Keratinocyte (primary cell): ENCODE data around the gene STAC. TPM values are rescaled to one million over a fixed set of nuclear protein-coding genes. Genes with fewer than 3 reads are reported as not detected.
A peak's percentile ranks its signal among the peaks of the same experiment; 100 is the strongest.

Experiments
- DNase-seq: peaks from one replicate; pipeline ENCODE4 v3.0.0-alpha.2; 2011; ENCODE audit warnings: low read depth, missing footprints, low spot score
- FAIRE-seq: peaks from 2 replicates; lab custom pipeline; 2011; peaks lifted over from hg19 to GRCh38; lab: Jason Lieb, UNC
- H2AFZ ChIP-seq: 2 replicates; pipeline ENCODE4 v1.6.0; 2012; ENCODE audit warnings: low read length, control low read depth, inconsistent platforms; ENCODE audit not compliant: control insufficient read depth
- H3K27ac ChIP-seq: 2 replicates; pipeline ENCODE4 v1.5.1; 2011; ENCODE audit warnings: low read length; ENCODE audit not compliant: control insufficient read depth, insufficient read depth
- H3K27me3 ChIP-seq: 3 replicates; pipeline ENCODE4 v1.6.0; 2011; ENCODE audit warnings: low read length; ENCODE audit not compliant: control insufficient read depth, insufficient read depth; ENCODE audit errors: extremely low read depth
- H3K36me3 ChIP-seq, 2 experiments: 2 replicates in 1 of 2; 3 replicates in 1 of 2; pipeline ENCODE4 v1.5.1; 2011; ENCODE audit warnings: low read length in 2 of 2, mild to moderate bottlenecking in 1 of 2; ENCODE audit not compliant: control insufficient read depth in 2 of 2, insufficient read depth in 2 of 2; ENCODE audit errors: extremely low read depth in 1 of 2
- H3K4me1 ChIP-seq: 3 replicates; pipeline ENCODE4 v1.5.1; 2011; ENCODE audit warnings: low read length; ENCODE audit not compliant: control insufficient read depth, insufficient read depth; ENCODE audit errors: extremely low read depth
- H3K4me2 ChIP-seq: 3 replicates; pipeline ENCODE4 v1.6.0; 2011; ENCODE audit warnings: low read depth, low read length; ENCODE audit not compliant: control insufficient read depth, insufficient read depth; ENCODE audit errors: extremely low read depth
- H3K4me3 ChIP-seq, 3 experiments: fragments of 200-600 bp in 1 of 3; sonication (generic) in 1 of 3; 2 replicates in 2 of 3; 3 replicates in 1 of 3; pipeline ENCODE4 v1.5.1; 2011 to 2016; ENCODE audit warnings: low read length in 3 of 3, mild to moderate bottlenecking in 3 of 3, control low read depth in 2 of 3, inconsistent platforms in 1 of 3, low read depth in 1 of 3, mixed read lengths in 1 of 3, mixed run types in 1 of 3, moderate library complexity in 1 of 3; ENCODE audit not compliant: control insufficient read depth in 2 of 3, insufficient read depth in 2 of 3; ENCODE audit errors: extremely low read depth in 1 of 3
- H3K79me2 ChIP-seq: 2 replicates; pipeline ENCODE4 v1.6.0; 2012; ENCODE audit warnings: low read length; ENCODE audit not compliant: control insufficient read depth, insufficient read depth
- H3K9ac ChIP-seq: 3 replicates; pipeline ENCODE4 v1.6.0; 2011; ENCODE audit warnings: low read length; ENCODE audit not compliant: control insufficient read depth, insufficient read depth; ENCODE audit errors: extremely low read depth
- H3K9me1 ChIP-seq: 3 replicates; pipeline ENCODE4 v1.6.0; 2011; ENCODE audit warnings: low read length; ENCODE audit not compliant: control insufficient read depth, insufficient read depth; ENCODE audit errors: extremely low read depth
- H3K9me3 ChIP-seq: 2 replicates; pipeline ENCODE4 v1.5.1; 2012; ENCODE audit warnings: low read depth, low read length; ENCODE audit not compliant: control insufficient read depth
- H4K20me1 ChIP-seq: 3 replicates; pipeline ENCODE4 v1.6.0; 2011; ENCODE audit warnings: low read length; ENCODE audit not compliant: control insufficient read depth, insufficient read depth; ENCODE audit errors: extremely low read depth
- EZH2 ChIP-seq: IDR thresholded peaks from one replicate; pipeline ENCODE4 v1.6.1; 2012; ENCODE audit warnings: inconsistent platforms, mild to moderate bottlenecking, low read length, moderate library complexity
- dilution Hi-C: fragments of 300-500 bp; cut with MboI; formaldehyde crosslinking; loops from one replicate; pipeline ENCODE4 v1.7.0; 2020; ENCODE audit warnings: low sequenced_read_pairs; ENCODE audit not compliant: extremely low pct_ligation_motif_present
- polyA plus RNA-seq, 5 experiments: library from polyadenylated mRNA; depleted of rRNA in 3 of 5; stranded (reverse) in 3 of 5; stranded (forward) in 1 of 5; unstranded in 1 of 5; fragments of >200 nt; gene quantifications; 1 replicate in 1 of 5; 2 replicates in 3 of 5; 3 replicates in 1 of 5; pipeline versions ENCODE4 v1.2.1 to v1.2.3, GENCODE V29; 2011 to 2012; ENCODE audit warnings: missing spikeins in 2 of 5, low read depth in 1 of 5, low replicate concordance in 1 of 5
- TF ChIP-seq, protein P1 (sequence below), 3 experiments: IDR thresholded peaks in 1 of 3; conservative IDR thresholded peaks in 1 of 3; optimal IDR thresholded peaks in 1 of 3; 2 replicates in 2 of 3; 3 replicates in 1 of 3; pipeline versions ENCODE3 to v1.5.1; 2011; ENCODE audit warnings: low read length in 3 of 3, mild to moderate bottlenecking in 3 of 3, moderate library complexity in 2 of 3, control low read depth in 1 of 3, inconsistent platforms in 1 of 3; ENCODE audit not compliant: insufficient read depth in 2 of 3; ENCODE audit errors: extremely low read depth in 1 of 3

The STAC gene
- polyA plus RNA-seq, 1 donor (not counting 4 experiments of a cell fraction or from before 2014, with no cell fraction given): 7.9 TPM

DNA sequence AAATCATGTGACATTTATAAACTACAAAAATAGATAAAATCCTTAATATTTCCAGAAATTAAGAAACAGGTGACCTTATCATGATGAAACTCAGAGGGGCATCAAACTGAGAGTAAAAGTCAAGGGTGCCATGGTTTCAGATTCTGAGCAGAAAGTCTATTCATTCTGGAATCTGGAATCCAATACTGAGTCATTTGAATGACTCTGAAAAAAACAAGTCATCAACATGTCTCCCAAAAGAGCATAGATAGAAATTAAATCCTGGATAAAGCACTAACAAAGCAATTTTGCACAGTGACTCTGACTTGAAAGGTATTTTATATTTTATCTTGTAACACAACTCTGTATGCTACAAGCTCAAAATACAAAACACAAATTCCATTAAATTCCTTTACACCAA lies 23.4 kb downstream of the STAC start:
- H3K4me3 ChIP-seq: no peak overlapping the region
- no peak overlapping the region for H3K4me2 ChIP-seq
- no peaks in the 10 kb centered on the region for H3K27me3 ChIP-seq
- TF ChIP-seq, protein P1, sequence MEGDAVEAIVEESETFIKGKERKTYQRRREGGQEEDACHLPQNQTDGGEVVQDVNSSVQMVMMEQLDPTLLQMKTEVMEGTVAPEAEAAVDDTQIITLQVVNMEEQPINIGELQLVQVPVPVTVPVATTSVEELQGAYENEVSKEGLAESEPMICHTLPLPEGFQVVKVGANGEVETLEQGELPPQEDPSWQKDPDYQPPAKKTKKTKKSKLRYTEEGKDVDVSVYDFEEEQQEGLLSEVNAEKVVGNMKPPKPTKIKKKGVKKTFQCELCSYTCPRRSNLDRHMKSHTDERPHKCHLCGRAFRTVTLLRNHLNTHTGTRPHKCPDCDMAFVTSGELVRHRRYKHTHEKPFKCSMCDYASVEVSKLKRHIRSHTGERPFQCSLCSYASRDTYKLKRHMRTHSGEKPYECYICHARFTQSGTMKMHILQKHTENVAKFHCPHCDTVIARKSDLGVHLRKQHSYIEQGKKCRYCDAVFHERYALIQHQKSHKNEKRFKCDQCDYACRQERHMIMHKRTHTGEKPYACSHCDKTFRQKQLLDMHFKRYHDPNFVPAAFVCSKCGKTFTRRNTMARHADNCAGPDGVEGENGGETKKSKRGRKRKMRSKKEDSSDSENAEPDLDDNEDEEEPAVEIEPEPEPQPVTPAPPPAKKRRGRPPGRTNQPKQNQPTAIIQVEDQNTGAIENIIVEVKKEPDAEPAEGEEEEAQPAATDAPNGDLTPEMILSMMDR (optimal IDR thresholded peaks at IDR 0.05 in 1 of 3, IDR thresholded peaks at IDR 0.05 in 1 of 3, conservative IDR thresholded peaks at IDR 0.05 in 1 of 3; ENCODE audit: extremely low read depth in 1 of 3, insufficient read depth in 2 of 3, low read length in 3 of 3): no peak
- no peak for TF ChIP-seq EZH2
- no peak overlapping the region for H3K9ac ChIP-seq
- H3K36me3 ChIP-seq: no peaks in the 10 kb centered on the region
- H3K9me1 ChIP-seq: no peaks in the 10 kb centered on the region
- dilution Hi-C loops: no loop called here
- no peak overlapping the region for H3K27ac ChIP-seq
- H2AFZ ChIP-seq: no peak overlapping the region
- no peaks in the 10 kb centered on the region for H3K79me2 ChIP-seq
- FAIRE-seq: no peak
- no peaks in the 10 kb centered on the region for H3K9me3 ChIP-seq
- DNase-seq: no peak
- H3K4me1 ChIP-seq: peaks cover 7% of the 10 kb centered on the region
- no peaks in the 10 kb centered on the region for H4K20me1 ChIP-seq

DNA sequence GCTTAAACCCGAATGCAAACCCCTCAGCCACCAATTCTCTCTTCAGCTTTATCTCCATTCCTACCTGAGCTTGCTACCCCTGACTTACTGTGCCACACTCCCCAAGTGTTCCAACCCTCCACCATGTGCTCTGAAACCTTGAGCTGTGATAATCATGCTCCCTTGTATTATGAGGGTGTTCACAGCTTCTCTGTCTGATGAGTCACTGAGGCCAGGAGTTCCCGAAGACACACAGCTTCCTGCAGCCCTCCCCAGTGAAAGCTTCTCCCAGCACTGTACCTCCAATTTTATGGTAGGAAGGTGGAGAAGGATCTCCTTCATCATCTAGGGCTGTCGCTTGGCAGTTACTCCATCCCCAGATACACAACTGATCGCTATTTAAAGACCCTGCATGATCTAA lies 24.9 kb downstream of the STAC start:
- TF ChIP-seq, protein P1 (optimal IDR thresholded peaks at IDR 0.05 in 1 of 3, IDR thresholded peaks at IDR 0.05 in 1 of 3, conservative IDR thresholded peaks at IDR 0.05 in 1 of 3; ENCODE audit: extremely low read depth in 1 of 3, insufficient read depth in 2 of 3, low read length in 3 of 3): no peak
- TF ChIP-seq EZH2: no peak
- no peak overlapping the region for H3K4me2 ChIP-seq
- H3K4me1 ChIP-seq: peaks cover 7% of the 10 kb centered on the region
- H3K9ac ChIP-seq: no peak overlapping the region
- H4K20me1 ChIP-seq: no peaks in the 10 kb centered on the region
- FAIRE-seq (peak; percentile 23), DNase-seq (no peak)
- H2AFZ ChIP-seq: no peak overlapping the region
- no peak overlapping the region for H3K27ac ChIP-seq
- H3K9me3 ChIP-seq: no peaks in the 10 kb centered on the region
- H3K27me3 ChIP-seq: no peaks in the 10 kb centered on the region
- no peaks in the 10 kb centered on the region for H3K9me1 ChIP-seq
- no peak overlapping the region for H3K4me3 ChIP-seq
- H3K79me2 ChIP-seq: no peaks in the 10 kb centered on the region
- H3K36me3 ChIP-seq: no peaks in the 10 kb centered on the region
- dilution Hi-C loops: no loop called here
